Muscle of arm (tissue), 12 donors: ENCODE measurements around the gene NCCRP1. TPM values are rescaled to one million over a fixed set of nuclear protein-coding genes. Genes with fewer than 3 reads are reported as not detected.

ENCODE experiments used
- DNase-seq: peaks from one replicate; pipeline ENCODE4 v3.0.0-alpha.2; 2013
- polyA plus RNA-seq, 12 donors: library from polyadenylated mRNA; unstranded; fragments of 120-200 nt; gene quantifications; one replicate each; pipeline ENCODE4 v1.2.1, GENCODE V29; 2013; ENCODE audit not compliant: insufficient read length in 12 of 12

NCCRP1 gene
- polyA plus RNA-seq, 12 donors, result 0.10 to 1.5 (median 0.17) TPM; not detected in 4

GRCh38 chr19:39164289-39164688 is 32.5 kb upstream of the NCCRP1 start:
- no peak for DNase-seq

DNA sequence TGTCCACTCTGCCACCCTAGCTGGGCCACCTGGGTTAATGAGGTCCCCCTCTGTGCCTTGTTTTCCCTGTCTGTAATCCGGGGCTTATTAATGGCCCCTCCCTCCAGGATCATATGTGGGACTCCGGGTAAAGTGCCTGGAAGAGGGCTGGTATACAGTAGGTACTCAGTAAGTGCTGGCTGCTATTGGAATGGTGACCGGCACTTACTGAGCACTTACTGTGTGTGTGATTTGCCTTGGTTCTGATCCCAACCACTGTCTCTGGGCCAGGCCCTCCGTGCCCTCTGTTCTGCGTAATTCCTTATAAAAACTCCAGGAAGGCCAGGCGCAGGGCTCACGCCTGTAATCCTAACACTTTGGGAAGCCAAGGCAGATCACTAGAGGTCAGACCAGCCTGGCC is 30.9 kb upstream of the NCCRP1 start:
- no peak for DNase-seq

DNA sequence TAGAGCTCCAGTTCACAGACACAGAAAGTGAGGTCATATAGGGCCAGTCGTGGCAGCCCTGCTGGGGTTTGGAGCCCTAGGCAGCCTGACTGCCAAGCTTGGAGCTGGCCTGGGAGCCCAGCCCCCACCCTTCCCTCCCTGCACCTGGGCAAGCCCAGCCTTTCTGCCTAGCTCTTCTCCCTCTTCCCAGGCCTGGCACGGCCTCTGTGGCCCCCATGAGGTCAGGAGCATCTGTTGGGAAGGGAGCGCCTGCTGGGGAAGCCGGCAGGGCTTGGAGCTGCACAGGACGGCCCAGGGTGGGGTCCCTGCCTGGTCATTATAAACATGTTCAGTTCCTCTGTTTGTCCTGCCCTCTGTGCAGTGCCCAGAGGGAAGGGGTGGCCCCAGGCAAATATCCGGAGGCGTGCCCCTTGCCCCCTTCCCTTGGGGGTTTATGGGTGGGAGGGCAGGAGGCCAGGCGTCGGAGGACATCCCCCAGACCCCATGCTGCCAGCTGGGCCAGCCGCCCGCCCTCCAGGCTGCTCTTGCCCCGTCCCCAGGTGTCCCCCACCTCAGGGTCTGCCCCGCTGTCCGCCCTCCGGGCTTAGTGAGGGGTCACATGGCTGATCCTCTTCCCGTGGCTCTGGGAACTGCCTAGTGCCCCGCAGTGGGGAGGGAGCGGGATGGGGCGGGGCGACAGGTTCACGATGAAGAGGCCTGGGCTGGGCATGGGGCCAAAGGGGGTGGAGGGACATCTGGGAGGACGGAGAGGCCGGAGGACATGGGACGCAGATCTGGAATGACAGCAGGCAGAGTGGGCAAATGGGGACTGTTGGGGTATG is 30.0 kb upstream of the NCCRP1 start:
- DNase-seq, result peak; percentile 34

- no peak for DNase-seq
Measured at GRCh38 chr19:39167461-39168257, 29.1 kb upstream of the NCCRP1 start.

GRCh38 chr19:39168258-39169142 is 28.3 kb upstream of the NCCRP1 start:
- no peak for DNase-seq

GRCh38 chr19:39169143-39169810 is 27.5 kb upstream of the NCCRP1 start:
- no peak for DNase-seq

- no peak for DNase-seq
Measured at GRCh38 chr19:39170386-39171231, 26.2 kb upstream of the NCCRP1 start.

GRCh38 chr19:39171479-39172465 is 25.0 kb upstream of the NCCRP1 start:
- DNase-seq, result no peak

- DNase-seq, result no peak
Measured at GRCh38 chr19:39172700-39173501, 23.9 kb upstream of the NCCRP1 start.

DNA sequence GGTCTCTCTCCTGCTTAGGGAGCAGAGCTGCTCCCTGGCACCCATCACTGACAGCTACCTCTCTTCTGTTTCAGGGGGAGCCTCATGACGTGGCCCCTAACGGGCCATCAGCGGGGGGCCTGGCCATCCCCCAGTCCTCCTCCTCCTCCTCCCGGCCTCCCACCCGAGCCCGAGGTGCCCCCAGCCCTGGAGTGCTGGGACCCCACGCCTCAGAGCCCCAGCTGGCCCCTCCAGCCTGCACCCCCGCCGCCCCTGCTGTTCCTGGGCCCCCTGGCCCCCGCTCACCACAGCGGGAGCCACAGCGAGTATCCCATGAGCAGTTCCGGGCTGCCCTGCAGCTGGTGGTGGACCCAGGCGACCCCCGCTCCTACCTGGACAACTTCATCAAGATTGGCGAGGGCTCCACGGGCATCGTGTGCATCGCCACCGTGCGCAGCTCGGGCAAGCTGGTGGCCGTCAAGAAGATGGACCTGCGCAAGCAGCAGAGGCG is 23.2 kb upstream of the NCCRP1 start:
- no peak for DNase-seq

DNA sequence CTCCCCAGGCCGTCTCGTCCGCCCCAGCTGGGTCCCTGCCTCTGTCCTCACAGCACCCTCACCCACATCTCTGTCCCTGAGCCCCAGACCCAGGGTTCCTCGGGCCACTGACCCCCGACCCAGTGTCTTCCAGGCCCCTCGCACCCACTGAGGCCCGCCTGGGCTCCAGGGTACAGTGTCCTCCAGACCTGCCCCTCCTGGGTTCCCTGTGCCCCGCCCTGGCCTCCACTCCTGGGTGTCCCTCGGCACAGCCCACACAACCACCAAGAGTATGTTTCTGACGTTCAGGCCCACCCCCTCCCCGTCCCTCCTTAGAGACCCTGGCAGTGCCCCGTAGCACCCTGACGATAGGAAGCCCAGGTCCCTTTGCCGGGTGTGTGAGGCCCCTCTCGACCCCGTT is 22.6 kb upstream of the NCCRP1 start:
- DNase-seq, result no peak

GRCh38 chr19:39174558-39175544 is 21.9 kb upstream of the NCCRP1 start:
- no peak for DNase-seq

GRCh38 chr19:39175564-39175963 is 21.2 kb upstream of the NCCRP1 start:
- DNase-seq, result no peak

- DNase-seq, result no peak
Measured at GRCh38 chr19:39177110-39177699, 19.6 kb upstream of the NCCRP1 start.

DNA sequence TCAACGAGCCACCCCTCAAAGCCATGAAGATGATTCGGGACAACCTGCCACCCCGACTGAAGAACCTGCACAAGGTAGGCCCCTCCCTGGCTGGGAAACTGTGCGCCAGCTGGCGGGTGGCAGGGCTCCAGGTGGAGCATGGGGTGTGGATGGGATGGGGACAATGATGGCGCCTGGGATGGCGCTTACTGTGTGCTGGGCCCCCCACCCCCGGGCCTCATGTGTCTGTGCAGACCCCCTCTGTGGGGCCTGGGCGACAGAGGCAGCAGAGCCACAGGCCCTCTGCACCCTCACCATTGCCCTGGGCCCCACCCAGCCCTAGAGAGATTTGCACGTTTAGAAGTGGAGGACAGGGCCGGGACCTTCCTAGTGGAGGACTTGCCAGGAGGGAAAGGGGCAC is 19.0 kb upstream of the NCCRP1 start:
- no peak for DNase-seq

GRCh38 chr19:39178296-39179006 is 18.3 kb upstream of the NCCRP1 start:
- no peak for DNase-seq
